ENCODE data around the gene MZB1.

The MZB1 gene

DNA sequence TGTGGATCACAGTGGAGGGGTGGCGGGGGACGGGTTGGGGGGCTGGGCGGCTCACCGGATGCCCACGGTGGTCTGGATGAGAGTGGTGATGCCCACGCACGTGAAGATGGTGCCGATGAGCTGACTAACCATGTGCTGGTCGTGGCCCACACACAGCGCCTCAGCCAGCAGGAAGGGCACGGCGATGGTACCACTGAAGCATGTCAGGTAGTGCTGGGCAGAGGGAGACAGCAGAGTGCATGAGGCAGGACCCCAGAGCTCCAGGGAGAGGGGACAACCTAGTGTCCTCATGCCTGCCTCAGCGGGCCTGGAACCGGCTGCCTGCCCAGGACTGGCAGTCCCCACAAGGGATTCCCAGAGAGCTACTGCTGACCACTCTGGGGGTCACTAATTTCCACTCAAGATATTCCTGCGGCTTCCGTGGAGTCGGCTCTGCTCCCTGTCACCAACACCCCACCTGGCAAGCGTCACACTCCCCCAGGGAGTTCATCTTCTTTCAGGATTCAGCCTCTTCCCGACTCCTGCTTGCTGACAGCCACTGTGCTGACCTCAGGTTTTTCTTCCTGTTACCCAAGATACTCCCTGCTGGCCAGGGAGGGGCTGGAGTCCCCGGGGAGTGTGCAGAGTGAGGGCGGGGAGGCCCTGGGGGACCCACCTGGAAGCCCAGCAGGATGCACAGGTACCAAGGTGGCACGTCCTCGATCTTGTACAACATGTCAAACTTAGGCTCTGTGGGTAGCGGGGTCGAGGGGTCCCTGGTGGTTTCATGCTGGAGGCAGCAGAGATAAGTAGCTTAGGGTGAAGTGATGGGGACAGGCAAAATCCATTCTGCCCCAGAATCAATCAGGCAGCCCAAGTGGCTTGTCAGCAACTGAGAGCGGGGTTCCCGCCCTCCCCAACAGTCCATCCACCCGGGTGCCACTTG, 7.6 kb downstream of the MZB1 start:
- Histone ChIP-seq H3K79me1 (replicated peaks; ENCODE audit: low read length, poor library complexity, severe bottlenecking) (no peaks in the 10 kb centered on the region), H3K9ac (ENCODE audit: low read length) (no peak overlapping the region), H2BK5ac (ENCODE audit: low read depth, low read length, poor library complexity, severe bottlenecking) (no peak overlapping the region), H3K27me3 (ENCODE audit: control insufficient read depth in 1 of 2, insufficient read depth in 1 of 2, low read length in 2 of 2) (no peaks in the 10 kb centered on the region), H4K8ac (ENCODE audit: low read length) (no peak overlapping the region), H2BK120ac (ENCODE audit: low read depth, low read length) (no peak overlapping the region), H3K4me2 (ENCODE audit: low read length, poor library complexity, severe bottlenecking) (no peak overlapping the region), H3K27ac (ENCODE audit: low read length, poor library complexity, severe bottlenecking) (no peak overlapping the region), H3K9me3 (ENCODE audit: control insufficient read depth, low read length) (no peaks in the 10 kb centered on the region), H3K14ac (ENCODE audit: low read length in 2 of 2) (no peak overlapping the region), H2BK12ac (ENCODE audit: low read length in 2 of 2) (no peak overlapping the region), H4K91ac (ENCODE audit: low read length) (no peak overlapping the region), H3K36me3 (ENCODE audit: control insufficient read depth in 1 of 2, insufficient read depth in 2 of 2, low read depth in 1 of 2, low read length in 2 of 2) (peaks cover 3 to 15% of the 10 kb centered on the region in 2 experiments), H3K23ac (ENCODE audit: low read length in 2 of 2) (no peak overlapping the region), H2AK5ac (ENCODE audit: low read length, severe bottlenecking) (peak overlapping the region; percentile 40), H3K4me1 (ENCODE audit: control insufficient read depth, insufficient read depth, low read depth, low read length) (peaks cover 31% of the 10 kb centered on the region), H2AFZ (ENCODE audit: low read depth, low read length) (no peak overlapping the region), H3K18ac (ENCODE audit: low read depth in 1 of 2, low read length in 2 of 2) (no peak overlapping the region), H3K4me3 (ENCODE audit: insufficient read depth in 1 of 2, low read depth in 1 of 2, low read length in 2 of 2) (no peak overlapping the region), H3K4ac (ENCODE audit: low read depth in 1 of 2, low read length in 2 of 2) (no peak overlapping the region), H2BK15ac (ENCODE audit: low read depth, poor library complexity, severe bottlenecking) (no peak overlapping the region)
- WGBS: 90% methylated on average over 28 of the region's 28 CpGs
- no peak for DNase-seq

DNA sequence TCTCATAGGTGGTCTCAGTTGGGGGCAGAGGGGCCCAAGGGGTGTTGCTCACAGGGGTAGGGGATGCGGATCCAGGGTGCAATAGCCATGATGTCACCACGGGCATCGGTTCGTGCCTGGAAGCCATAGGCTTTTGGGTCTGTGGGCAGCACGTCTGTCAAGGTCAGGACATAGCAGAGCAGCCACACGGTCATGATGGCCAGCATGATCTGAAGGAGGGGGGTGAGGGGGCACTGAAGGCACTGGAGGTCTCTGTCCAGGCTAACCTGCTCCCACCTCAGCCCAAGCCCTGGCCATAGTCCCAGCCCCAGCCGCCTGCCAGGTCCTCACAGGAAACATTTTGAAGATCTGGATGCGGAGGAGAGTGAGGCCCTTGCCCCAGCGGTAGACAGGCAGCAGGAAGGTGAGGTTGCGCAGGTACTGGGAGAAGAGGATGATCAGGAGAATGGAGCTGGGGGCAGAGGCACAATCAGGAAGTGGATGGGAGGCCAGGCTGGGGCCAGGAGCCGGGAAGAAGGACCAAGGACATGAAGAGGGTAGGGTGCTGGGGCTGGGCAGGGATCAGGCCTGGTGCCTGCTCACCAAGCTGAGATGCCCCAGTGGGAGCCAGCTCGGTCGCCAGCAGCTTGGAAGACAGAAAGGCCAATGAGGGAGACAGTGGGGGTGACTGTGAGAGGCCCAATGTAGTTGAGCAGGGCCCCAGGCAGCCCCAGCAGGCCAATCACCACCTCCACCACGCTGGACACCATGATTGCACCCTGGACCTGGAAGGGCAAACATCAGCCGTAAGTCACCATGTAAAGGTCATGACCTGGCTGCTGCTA, 9.9 kb downstream of the MZB1 start:
- Histone ChIP-seq H2BK5ac (ENCODE audit: low read depth, low read length, poor library complexity, severe bottlenecking) (no peak overlapping the region), H4K91ac (ENCODE audit: low read length) (no peak overlapping the region), H3K4me1 (ENCODE audit: control insufficient read depth, insufficient read depth, low read depth, low read length) (peaks cover 32% of the 10 kb centered on the region), H3K23ac (ENCODE audit: low read length in 2 of 2) (no peak overlapping the region), H2BK12ac (ENCODE audit: low read length in 2 of 2) (no peak overlapping the region), H3K14ac (ENCODE audit: low read length in 2 of 2) (no peak overlapping the region), H2AFZ (ENCODE audit: low read depth, low read length) (no peak overlapping the region), H4K8ac (ENCODE audit: low read length) (no peak overlapping the region), H2BK120ac (ENCODE audit: low read depth, low read length) (no peak overlapping the region), H3K36me3 (ENCODE audit: control insufficient read depth in 1 of 2, insufficient read depth in 2 of 2, low read depth in 1 of 2, low read length in 2 of 2) (peaks cover 8 to 20% of the 10 kb centered on the region in 2 experiments), H3K4me3 (ENCODE audit: insufficient read depth in 1 of 2, low read depth in 1 of 2, low read length in 2 of 2) (no peak overlapping the region), H3K18ac (ENCODE audit: low read depth in 1 of 2, low read length in 2 of 2) (no peak overlapping the region), H2BK15ac (ENCODE audit: low read depth, poor library complexity, severe bottlenecking) (no peak overlapping the region), H3K4me2 (ENCODE audit: low read length, poor library complexity, severe bottlenecking) (no peak overlapping the region), H3K4ac (ENCODE audit: low read depth in 1 of 2, low read length in 2 of 2) (no peak overlapping the region), H3K9ac (ENCODE audit: low read length) (no peak overlapping the region), H2AK5ac (ENCODE audit: low read length, severe bottlenecking) (no peak overlapping the region), H3K9me3 (ENCODE audit: control insufficient read depth, low read length) (no peaks in the 10 kb centered on the region), H3K27me3 (ENCODE audit: control insufficient read depth in 1 of 2, insufficient read depth in 1 of 2, low read length in 2 of 2) (no peaks in the 10 kb centered on the region), H3K27ac (ENCODE audit: low read length, poor library complexity, severe bottlenecking) (no peak overlapping the region), H3K79me1 (replicated peaks; ENCODE audit: low read length, poor library complexity, severe bottlenecking) (no peaks in the 10 kb centered on the region)
- DNase-seq: no peak
- 91% methylated on average over 15 of the region's 15 CpGs for WGBS

DNA sequence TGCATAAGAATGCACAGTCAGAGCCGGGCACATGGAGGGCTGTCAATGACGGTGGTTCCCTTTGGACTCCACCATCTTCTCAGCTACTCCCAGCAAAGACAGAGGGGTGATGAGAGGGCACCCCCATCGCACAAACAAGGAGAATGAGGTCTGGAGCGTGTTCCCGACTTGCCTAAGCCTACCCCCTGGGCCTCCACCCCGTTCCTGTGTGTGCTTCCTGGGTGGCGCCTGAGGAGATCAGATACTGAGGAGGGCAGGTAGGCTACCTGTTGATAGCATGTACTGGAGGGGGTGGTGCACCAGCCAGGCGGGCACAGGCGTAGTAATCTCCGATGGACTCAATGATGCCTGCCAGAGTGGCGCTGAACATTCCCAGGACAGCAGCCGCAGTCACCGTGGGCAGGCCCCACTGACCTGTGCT, 10.8 kb downstream of the MZB1 start:
- Histone ChIP-seq H2AFZ (ENCODE audit: low read depth, low read length) (no peak overlapping the region), H3K9me3 (ENCODE audit: control insufficient read depth, low read length) (no peaks in the 10 kb centered on the region), H3K9ac (ENCODE audit: low read length) (no peak overlapping the region), H2BK120ac (ENCODE audit: low read depth, low read length) (no peak overlapping the region), H3K36me3 (ENCODE audit: control insufficient read depth in 1 of 2, insufficient read depth in 2 of 2, low read depth in 1 of 2, low read length in 2 of 2) (peaks cover 14 to 25% of the 10 kb centered on the region in 2 experiments), H3K4me1 (ENCODE audit: control insufficient read depth, insufficient read depth, low read depth, low read length) (peaks cover 28% of the 10 kb centered on the region), H3K14ac (ENCODE audit: low read length in 2 of 2) (no peak overlapping the region), H4K91ac (ENCODE audit: low read length) (peak overlapping the region; percentile 5), H4K8ac (ENCODE audit: low read length) (no peak overlapping the region), H3K4me2 (ENCODE audit: low read length, poor library complexity, severe bottlenecking) (no peak overlapping the region), H2BK15ac (ENCODE audit: low read depth, poor library complexity, severe bottlenecking) (no peak overlapping the region), H2AK5ac (ENCODE audit: low read length, severe bottlenecking) (no peak overlapping the region), H2BK5ac (ENCODE audit: low read depth, low read length, poor library complexity, severe bottlenecking) (no peak overlapping the region), H3K79me1 (replicated peaks; ENCODE audit: low read length, poor library complexity, severe bottlenecking) (no peaks in the 10 kb centered on the region), H3K4ac (ENCODE audit: low read depth in 1 of 2, low read length in 2 of 2) (no peak overlapping the region), H3K27me3 (ENCODE audit: control insufficient read depth in 1 of 2, insufficient read depth in 1 of 2, low read length in 2 of 2) (no peaks in the 10 kb centered on the region), H2BK12ac (ENCODE audit: low read length in 2 of 2) (peak overlapping the region in 1 of 2 experiments; percentile 3), H3K4me3 (ENCODE audit: insufficient read depth in 1 of 2, low read depth in 1 of 2, low read length in 2 of 2) (no peak overlapping the region), H3K27ac (ENCODE audit: low read length, poor library complexity, severe bottlenecking) (no peak overlapping the region), H3K23ac (ENCODE audit: low read length in 2 of 2) (no peak overlapping the region), H3K18ac (ENCODE audit: low read depth in 1 of 2, low read length in 2 of 2) (no peak overlapping the region)
- 93% methylated on average over 13 of the region's 13 CpGs for WGBS
- no peak for DNase-seq
